WI38 (cell line): ENCODE data around the gene EGF.

Experiments
- H3K4me3 ChIP-seq: 2 replicates; pipeline ENCODE4 v1.5.1; 2011; ENCODE audit warnings: low read depth, mild to moderate bottlenecking, control low read depth, low read length
- TF ChIP-seq, protein P1 (sequence below): IDR thresholded peaks from 2 replicates; pipeline ENCODE4 v1.5.1; 2012; ENCODE audit warnings: low read depth, mild to moderate bottlenecking, control low read depth, low read length

Gene EGF

DNA sequence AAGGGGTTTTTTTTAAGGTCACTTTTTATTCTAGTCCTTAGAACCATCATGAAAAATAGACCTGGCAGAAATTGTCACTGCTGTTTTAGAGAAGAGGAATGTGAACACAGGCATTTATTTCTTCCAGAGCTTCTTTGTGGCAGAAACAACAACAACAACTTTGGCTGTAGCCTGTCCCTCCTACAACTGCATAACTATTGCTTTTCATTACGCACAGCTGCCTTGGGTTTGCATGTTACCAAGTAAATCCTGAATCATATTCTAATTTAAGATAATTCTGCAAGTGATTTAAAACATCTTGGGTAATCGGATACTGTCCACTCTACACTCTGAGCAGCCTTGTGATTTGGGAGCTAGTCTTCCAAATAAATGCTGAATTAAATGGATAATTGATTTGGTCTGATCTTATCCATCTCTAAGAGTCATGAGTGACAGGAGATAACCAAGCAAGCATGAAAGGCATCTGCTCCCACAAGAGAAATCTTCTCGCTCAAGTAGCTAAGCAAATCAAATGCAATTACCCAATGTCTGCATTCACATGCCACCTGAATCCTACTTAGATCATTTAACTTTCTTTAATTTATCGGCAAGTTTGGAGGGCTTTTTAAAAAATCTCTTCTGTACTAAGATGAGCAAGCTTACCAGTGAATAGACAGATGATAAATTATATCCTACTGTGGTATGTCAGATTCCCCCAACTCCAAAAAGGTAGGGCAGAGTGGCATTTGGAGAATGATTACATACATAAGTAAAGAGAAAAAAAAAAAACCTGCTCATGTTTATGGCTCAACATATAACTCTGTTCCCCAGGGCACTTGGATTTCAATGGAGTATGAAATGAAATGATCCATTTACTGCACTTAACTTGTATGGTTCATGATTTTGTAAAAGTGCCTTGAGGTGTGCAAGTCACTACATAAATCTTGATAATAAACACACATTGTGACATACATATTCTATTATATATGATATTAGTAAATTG is 73.6 kb downstream of the EGF start:
- TF ChIP-seq, protein P1, sequence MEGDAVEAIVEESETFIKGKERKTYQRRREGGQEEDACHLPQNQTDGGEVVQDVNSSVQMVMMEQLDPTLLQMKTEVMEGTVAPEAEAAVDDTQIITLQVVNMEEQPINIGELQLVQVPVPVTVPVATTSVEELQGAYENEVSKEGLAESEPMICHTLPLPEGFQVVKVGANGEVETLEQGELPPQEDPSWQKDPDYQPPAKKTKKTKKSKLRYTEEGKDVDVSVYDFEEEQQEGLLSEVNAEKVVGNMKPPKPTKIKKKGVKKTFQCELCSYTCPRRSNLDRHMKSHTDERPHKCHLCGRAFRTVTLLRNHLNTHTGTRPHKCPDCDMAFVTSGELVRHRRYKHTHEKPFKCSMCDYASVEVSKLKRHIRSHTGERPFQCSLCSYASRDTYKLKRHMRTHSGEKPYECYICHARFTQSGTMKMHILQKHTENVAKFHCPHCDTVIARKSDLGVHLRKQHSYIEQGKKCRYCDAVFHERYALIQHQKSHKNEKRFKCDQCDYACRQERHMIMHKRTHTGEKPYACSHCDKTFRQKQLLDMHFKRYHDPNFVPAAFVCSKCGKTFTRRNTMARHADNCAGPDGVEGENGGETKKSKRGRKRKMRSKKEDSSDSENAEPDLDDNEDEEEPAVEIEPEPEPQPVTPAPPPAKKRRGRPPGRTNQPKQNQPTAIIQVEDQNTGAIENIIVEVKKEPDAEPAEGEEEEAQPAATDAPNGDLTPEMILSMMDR = no peak

DNA sequence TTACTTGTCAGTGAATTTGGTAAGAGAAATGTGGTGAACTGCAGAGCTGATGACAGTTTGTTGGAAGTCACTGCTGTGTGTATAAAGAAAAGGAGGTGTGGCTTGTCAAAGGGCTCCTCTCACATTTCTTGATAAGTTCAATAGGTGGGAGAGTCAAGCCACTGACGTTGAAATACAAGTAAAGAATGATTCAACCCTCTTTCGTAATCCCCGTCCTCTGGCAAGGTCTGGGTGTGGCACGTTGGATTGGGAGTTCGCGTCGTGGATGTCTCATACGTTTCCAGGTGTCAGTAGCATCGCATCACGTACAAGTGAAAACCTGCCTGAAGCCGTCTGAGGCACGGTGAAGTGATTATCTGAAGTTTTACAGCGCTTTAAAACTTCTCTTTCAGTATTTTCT is 76.4 kb downstream of the EGF start:
- TF ChIP-seq, protein P1 = no peak
- H3K4me3 ChIP-seq = no peak overlapping the region

More for the DNA sequence above, 73.6 kb downstream of the EGF start:
- H3K4me3 ChIP-seq = no peak overlapping the region

DNA sequence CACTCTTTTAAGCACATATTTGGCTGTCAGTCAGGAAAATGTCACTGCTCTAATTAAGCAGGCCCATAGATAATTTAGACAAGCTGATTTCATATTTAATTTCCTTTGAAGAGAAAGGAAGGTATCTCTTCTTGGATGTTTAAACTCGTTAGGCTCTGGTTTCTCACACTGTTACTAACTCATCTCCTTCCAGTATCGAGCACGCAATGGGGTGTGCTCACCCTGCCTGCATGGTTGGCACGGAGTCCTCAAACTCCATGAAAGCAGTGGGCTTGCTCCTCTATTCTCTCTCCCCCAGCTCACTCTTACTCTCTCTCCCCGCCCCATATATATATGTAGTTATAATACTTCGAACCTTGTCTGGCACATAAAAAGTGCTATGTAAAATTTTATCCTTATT is 76.9 kb downstream of the EGF start:
- TF ChIP-seq, protein P1 = no peak
- no peak overlapping the region for H3K4me3 ChIP-seq

DNA sequence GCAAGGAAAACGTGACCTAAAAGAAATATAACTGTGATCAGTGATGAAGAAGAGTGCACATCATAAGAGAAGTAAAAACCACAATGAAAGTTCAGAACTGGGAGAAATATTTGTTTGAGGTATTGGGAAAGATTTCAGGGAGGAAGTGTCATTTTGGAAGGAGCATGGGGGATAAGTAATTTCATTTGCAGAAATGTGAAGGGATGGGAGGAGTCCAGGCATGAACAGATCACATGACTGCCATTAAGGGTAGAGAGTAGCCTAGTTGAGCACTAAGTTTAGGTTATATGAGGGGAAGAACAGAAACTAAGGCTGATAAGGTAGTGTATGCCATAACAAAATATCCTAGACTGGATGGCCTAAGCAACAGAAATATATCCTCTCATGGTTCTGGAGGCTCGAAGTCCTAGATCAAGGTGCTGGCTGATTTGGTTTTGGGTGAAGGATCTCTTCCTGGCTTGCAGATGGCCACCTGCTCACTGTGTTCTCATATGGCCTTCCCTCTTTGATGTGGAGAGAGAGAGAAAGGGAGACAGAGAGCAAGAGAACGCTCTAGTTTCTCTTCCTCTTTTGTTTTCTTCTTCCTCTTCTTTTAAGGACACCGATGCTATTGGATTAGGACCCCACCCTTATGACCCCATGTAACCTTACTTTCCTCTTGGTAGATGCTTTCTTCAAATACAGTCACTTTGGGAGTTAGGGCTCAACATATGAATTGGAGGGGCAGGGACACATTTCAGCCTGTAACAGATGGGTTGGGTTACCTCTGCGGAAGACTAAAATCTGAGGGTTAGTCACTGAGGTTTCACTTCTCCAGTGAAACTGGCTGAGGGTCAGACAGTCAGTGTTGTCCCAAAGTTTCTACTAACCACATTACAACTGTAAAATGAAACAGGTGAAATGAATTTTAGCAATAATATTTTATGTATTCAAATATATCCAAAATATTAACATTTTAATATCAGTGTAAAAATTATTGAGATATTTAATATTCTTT is 77.9 kb downstream of the EGF start:
- H3K4me3 ChIP-seq = no peak overlapping the region
- TF ChIP-seq, protein P1 = no peak

DNA sequence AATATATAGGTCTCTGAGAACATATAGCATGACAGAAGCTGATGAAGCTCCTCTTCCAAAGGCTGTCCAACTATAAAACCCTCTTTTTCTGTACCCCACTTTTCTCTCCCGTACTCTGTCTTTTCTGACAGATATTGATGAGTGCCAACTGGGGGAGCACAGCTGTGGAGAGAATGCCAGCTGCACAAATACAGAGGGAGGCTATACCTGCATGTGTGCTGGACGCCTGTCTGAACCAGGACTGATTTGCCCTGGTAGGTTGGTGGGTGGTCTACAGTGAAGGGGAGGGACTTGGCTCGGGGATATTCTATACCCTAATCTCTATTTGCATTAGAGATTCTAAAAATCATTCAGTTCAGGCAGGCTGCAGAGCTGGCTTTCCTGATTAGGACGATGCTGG is 80.4 kb downstream of the EGF start:
- TF ChIP-seq, protein P1 = no peak
- H3K4me3 ChIP-seq = no peak overlapping the region

DNA sequence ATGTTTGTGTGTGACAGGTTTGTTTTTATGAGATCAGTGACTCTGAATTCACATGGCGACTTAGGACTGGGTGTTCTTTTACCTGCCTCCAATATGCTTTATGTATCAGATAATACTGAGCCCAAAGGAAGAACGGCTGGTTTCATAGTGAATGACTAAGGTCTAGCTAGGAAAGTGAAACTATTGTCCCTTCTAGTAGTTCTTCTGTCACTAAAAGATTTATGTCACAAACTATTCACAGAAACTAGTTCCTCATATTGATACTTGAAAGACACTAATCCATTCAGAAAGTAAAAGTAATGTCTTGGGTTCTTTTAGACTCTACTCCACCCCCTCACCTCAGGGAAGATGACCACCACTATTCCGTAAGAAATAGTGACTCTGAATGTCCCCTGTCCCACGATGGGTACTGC is 81.7 kb downstream of the EGF start:
- H3K4me3 ChIP-seq = no peak overlapping the region
- TF ChIP-seq, protein P1 = no peak

DNA sequence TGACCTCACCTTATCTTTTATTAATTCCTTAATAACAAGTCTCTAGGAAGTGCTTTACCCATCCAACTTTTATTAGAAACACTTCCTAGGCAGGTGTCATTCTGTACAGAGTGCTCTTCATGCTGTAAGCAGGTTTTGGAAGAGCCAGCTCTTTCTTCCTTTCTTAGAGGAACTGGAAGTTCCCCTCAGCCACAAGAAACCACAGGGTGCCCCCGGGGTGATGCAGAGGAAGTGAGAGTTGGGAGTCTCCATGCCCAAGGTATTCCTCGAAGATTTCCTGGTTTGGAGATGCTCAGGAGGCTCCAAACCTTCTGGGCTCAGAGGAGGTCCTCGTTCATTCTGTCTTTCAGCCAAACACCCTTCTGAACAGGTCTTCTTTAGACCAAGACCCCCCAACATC is 83.8 kb downstream of the EGF start:
- TF ChIP-seq, protein P1 = no peak
- H3K4me3 ChIP-seq = no peak overlapping the region
